Fibroblast of upper back skin (primary cell): ENCODE measurements around the gene SRGAP3.

Experiments used
- DNase-seq: peaks from one replicate; pipeline ENCODE4 v3.0.0-alpha.2; 2013

Gene SRGAP3

GRCh38 chr3:9139366-9139765 is 110.1 kb downstream of the SRGAP3 start:
- no peak for DNase-seq

DNA sequence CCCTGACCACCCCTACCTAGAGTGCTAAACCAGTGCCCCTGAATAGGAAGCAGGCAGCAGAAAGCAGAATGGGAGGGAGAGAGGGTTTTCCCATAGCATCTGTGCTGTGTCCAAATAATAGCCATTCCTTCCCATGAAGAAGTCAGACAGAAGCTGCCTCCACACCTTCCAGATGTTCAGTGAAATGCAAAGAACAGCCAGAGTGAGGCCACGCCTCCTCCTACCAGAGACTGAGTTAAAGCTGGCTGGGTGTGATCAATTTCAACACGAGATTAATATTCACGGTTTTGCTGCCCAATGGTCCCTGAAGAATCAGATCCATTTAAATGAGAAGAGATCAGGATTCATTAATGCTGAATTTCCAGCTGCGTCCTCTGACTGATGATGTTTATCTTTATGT is 111.8 kb downstream of the SRGAP3 start:
- no peak for DNase-seq

DNA sequence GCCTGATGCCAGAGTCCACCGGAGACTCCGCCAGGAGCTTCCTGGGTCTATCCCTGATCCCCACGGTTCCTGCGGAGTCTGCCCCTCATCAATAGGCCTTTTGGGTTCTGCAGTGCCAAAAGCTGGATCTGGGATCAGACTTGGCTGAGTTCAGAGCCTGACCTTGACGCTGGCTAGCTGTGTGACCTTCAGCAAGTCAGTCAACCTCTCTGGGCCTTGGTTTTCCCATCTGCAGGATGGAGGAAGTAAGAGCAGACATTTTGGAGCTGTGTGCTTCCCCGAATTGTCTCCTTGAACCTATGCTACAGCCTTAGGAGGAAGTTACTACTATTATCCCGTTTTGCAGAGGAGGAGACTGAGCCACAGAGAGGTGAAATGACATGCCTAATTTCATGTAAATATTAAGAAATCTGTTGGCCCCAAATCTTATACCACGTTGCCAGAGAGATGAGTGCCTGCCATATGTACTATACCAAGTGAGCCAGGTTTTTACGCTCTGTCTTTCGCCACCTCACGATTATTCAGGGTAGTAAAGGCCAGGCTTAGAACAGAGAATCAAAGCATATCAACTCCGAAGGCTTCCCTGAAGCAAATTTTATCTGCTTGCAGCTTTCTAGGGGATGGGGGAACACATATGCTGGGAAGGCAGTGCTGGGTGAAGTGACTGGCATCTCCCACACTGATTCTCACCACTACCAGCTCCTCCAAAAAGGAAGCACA is 112.5 kb downstream of the SRGAP3 start:
- no peak for DNase-seq

DNA sequence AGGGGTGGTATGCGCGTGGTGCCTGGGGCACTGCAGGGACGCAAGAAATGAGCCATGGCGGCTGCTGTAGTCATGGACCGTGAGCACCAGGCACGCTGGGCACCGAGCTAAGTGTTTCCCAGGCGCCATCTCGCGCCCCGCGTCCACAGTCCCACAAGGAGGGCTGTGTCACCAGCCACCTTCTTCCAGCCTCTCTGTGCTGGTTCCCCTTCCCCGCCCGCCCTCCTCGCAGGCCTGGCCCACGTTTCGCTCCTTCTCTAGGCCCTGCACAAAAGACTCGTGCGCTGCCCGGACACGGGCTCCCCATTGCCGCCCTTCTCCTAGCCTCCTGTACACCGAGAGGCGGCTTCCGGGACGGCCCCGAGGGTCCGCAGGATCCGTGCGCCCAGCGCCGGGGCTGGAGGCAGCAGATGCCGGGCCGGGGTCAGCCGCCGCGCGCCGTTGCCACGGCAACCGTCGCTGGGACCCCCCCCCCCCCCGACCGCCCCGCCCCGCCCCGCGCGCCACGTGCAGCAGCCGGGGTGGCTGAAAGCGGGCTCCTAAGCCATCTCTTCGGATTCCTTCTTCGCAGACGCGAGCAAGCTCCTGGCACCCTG is 113.4 kb downstream of the SRGAP3 start:
- no peak for DNase-seq

DNA sequence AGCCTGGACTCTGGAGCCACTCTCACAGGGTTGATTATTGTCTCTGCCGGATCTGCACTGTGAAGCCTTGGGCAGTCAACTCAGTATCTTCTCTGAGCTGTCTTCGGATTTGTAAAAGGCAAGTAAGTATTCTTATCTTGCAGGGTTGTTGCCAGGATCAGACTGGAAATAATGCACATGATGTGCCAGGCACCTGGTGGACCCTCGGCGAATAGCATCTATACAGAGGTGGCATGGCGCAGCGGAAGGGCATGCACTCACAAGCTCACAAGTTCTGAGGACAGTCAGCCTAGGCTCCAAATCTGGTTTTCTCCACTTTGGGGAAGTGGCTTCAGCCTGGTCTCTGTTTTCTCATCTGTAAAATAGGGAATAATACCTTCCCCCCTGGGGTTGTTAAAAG is 113.9 kb downstream of the SRGAP3 start:
- DNase-seq = no peak

DNA sequence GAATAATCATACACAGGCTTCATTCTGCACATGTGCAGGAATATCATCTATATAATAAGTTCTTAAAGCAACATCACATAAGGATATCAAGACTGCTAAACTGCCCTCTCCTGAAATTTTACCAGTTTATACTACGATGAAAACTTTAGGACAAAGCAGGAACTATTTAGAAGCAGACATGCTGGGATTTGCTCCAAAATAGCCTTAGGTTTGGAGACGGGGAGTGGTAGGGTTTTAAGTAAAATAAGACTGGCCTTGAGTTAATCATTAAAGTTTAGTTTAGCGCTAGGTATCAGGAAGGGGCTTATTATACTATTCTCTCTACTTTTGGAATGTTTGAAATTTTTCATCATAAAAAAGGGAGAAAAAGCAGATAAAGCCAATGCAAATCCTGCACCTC is 115.8 kb downstream of the SRGAP3 start:
- no peak for DNase-seq

GRCh38 chr3:9130345-9131305 is 118.8 kb downstream of the SRGAP3 start:
- DNase-seq = peak; percentile 53

- DNase-seq = no peak
Measured at GRCh38 chr3:9129365-9129764, 120.1 kb downstream of the SRGAP3 start.

GRCh38 chr3:9125278-9125951 is 124.0 kb downstream of the SRGAP3 start:
- no peak for DNase-seq

- no peak for DNase-seq
Measured at GRCh38 chr3:9124730-9125129, 124.7 kb downstream of the SRGAP3 start.

- no peak for DNase-seq
Measured at GRCh38 chr3:9123840-9124239, 125.6 kb downstream of the SRGAP3 start.

DNA sequence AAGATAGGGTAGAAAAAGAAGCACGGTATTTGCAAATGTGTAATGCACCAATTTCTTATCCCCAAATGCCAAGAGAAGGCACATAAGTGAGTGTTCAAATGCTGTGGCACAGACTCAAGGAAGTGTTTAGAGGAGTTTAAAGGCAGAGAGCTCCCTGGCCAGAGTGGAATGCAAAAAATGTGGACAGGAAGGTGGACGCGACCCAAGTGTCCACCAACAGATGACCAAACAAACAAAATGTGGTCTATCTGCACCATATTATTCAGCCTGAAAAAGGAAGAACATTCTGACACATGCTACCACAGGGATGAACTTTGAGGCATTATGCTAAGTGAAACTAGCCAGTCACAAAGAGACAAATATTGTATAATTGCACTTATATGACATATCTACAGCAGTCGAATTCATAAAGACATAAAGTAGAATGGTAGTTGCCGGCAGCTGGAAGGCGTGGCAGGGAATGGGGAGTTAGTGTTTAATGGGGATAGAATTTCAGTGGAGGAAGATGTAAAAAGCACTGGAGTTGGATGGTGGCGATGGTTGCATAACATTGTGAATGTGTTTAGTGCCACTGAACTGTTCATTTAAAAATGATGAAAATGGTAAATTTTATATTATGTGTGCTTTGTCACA is 126.6 kb downstream of the SRGAP3 start:
- DNase-seq = no peak

- no peak for DNase-seq
Measured at GRCh38 chr3:9121366-9122001, 128.0 kb downstream of the SRGAP3 start.

DNA sequence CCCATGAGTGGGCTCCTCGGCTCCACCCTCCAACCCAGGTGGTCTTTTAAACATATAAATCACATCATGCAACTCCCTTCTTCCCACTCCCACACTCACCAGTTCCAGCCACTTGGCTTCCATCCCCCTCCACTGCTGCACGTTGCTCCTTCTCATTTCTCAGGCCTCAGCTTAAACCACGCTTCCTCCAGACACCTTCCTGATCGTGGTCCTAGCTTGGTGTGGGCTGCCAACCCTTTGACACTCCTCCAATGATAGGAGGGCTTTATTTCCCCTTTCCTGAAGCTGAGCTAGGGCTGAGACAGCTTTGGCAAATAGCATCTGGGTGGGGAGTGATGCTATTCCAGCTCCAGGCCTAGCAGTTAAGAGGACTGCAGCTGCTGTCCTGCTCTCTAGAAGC is 130.1 kb downstream of the SRGAP3 start:
- no peak for DNase-seq

DNA sequence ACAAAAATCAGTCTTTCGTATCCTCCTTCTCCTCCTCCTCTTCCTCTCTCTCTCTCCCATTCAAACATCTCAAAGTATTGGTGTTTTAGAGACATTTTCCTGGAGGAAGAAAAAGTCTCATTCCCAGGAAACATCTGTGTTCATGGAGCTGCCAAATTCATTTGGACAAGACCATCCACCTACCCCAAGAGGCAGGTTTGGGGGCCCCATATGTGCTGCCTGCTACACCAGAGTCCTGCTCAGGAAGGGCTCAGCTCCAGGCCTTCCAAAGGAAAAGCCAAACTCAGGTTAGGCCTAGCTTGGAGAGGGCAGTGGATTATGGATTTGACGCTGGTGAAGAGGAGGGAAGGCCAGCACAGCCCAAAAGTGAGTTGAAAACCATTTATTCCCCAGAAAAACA is 131.2 kb downstream of the SRGAP3 start:
- DNase-seq = no peak

- DNase-seq = no peak
Measured at GRCh38 chr3:9117220-9117619, 132.2 kb downstream of the SRGAP3 start.

DNA sequence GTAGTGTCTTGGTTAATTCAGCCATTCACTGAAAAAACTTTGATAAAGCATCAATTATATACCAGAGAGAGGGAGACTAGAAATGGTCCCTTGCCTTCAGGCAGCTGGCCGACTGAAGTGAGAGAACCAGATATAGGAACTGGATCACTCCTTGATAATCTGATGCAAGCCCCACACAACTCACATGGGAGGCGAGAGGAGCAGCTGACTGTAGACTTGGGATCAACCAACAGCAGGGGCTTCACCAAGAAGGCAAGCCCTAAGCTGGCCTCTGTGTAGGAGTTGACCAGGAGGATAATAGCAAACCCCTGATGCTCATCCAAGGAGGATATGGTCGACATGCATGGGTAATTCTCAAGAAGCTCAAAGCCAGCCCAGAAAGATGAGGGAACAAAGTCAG is 133.1 kb downstream of the SRGAP3 start:
- DNase-seq = no peak

- no peak for DNase-seq
Measured at GRCh38 chr3:9115336-9115735, 134.1 kb downstream of the SRGAP3 start.

GRCh38 chr3:9113040-9113439 is 136.4 kb downstream of the SRGAP3 start:
- DNase-seq = no peak

GRCh38 chr3:9111866-9112265 is 137.6 kb downstream of the SRGAP3 start:
- DNase-seq = peak; percentile 53

GRCh38 chr3:9111417-9111816 is 138.0 kb downstream of the SRGAP3 start:
- DNase-seq = no peak

DNA sequence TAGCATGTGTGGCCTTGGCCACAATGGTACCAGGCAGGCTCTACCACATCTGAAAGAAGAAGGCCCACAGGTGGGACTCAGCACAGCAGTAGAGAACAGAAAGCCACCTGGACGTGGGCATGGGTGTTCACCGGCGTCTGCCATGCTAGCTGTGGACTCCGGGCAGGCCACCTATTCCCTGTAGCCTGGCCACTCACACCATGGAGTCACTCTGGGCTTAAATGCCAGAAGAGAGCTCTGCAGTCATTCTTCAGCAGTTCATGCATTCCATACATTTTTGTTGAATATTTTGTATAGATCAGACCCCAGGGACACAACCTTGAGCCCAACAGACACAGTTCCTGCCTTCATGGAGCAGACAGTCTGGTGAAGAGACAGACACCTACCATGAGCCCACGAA is 138.6 kb downstream of the SRGAP3 start:
- DNase-seq = peak; percentile 31
